Adrenal gland (tissue), 5 donors: ENCODE results near the gene PLOD3.
"Not testable (repeated sequence)": the region's sequence is repeated elsewhere in the genome, so short reads cannot be mapped to it uniquely, and the experiment has no call there.

Experiments used
- CTCF ChIP-seq, 6 experiments: fragments of 450-650 bp in 4 of 6; fragments of 200-600 bp in 2 of 6; sonication (generic) in 1 of 6; IDR thresholded peaks; 1 replicate in 5 of 6; 2 replicates in 1 of 6; pipeline versions ENCODE4 v1.5.1 to v1.8.0; 2016 to 2021; ENCODE audit warnings: antibody characterized with exemption in 6 of 6, mild to moderate bottlenecking in 2 of 6, moderate library complexity in 1 of 6
- POLR2A ChIP-seq, 2 donors: fragments of 450-650 bp; IDR thresholded peaks; one replicate each; pipeline ENCODE4 v1.6.1; 2017; ENCODE audit warnings: antibody characterized with exemption in 2 of 2, mild to moderate bottlenecking in 2 of 2, moderate library complexity in 1 of 2
- donor health status: DM: no; HTN: no; CAD: no.

- not testable (repeated sequence) for TF ChIP-seq CTCF, POLR2A (IDR thresholded peaks at IDR 0.05)
Measured at GRCh38 chr7:101253199-101253598, 35.8 kb upstream of the PLOD3 start.
